ENCODE data around the gene ZNF236.

Gene ZNF236

DNA sequence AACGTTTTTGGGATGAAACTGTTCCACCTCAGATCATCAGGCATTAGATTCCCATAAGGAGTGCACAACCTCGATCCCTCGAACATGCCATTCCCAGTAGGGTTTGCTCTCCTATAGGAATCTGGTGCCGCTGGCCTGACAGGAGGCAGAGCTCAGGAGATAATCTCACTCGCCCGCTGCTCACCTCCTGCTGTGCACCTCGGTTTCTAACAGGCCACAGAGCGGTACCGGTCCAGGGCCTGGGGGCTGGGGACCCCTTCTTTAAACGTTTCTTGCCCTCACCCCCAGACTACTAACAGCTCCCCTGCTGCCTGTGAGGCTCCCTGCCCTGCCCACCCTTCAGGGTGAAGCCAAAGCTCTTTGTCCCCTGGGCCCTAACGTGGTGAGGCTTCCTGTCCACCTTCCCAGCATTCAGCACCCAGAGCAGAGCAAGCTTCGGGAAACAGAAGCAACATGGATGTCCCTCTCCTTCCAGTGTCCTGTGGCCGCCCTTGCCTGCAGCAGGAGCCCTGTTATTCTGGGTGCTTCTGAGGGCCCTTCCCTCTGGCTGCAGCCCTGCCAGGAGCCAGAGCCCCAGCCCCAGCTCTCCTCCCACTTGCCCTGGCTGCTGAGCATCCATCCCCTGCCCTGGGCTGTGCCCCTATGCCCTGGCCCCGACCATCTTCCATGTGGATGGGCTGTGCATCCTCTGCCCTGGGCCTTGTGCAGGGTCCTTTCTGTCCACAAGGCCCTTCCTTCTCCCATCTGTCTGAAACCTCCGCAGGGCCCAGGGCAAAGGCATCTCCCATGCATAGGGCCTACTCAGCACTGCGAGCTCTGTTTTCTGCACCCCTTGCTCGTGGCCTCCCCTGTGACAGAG lies 170.1 kb downstream of the ZNF236 start:
- DNase-seq: no peak

DNA sequence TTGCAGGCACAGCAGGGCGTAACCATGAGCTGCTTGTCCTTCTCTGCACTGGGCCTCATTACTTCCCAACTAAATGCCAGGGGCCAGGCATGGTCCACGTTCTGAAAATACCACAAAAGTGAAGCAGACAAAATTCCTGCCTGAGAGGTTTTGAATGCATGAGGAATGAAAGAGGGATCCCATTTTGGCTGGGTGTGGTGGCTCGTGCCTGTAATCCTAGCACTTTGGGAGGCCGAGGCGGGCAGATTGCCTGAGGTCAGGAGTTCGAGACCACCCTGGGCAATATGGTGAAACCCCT lies 170.7 kb downstream of the ZNF236 start:
- DNase-seq: no peak

DNA sequence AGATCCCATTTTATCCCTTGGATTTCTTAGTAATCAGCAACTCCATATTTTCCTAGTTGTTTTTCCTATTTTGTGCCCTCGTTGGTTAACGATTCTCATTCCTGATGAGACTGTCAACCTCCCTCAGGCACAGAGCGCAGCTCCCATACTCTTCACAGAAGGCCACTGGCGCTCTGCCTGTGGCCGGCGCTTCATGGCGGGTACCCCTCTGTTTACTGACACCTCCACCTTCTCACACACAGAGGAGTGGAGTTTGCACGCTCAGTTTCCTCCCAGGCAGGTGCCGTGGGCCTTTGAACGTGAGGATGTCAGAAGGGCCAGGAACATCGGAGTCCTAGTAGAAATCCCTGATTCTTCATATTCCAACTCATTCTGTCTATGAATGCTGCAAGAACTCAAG lies 171.2 kb downstream of the ZNF236 start:
- DNase-seq: no peak

DNA sequence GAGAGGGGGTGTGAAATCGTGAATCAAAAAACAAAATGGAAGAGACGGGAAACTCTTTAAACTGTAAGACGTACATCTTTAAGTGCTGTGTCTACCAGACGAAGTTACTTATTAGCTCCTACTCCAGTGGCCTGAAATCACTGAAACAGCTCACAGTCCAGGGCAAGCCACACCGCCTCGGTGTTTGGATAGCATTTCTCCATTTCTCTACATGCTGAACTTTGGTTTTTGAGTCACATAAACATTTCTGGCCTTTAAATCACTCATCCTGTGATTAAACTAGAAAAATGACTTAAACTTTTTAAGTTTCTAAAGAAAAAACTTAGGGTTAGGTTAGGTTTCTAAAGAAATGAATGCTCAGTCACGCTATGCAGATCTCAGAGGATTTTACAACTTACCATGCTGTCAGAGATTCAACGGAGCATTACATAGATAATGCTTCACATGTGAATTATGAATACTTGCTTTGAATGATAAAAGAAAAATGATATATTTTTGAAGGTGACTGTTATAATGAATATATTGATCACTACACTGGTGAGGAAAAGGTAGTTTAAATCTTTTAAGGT lies 171.8 kb downstream of the ZNF236 start:
- no peak for DNase-seq

DNA sequence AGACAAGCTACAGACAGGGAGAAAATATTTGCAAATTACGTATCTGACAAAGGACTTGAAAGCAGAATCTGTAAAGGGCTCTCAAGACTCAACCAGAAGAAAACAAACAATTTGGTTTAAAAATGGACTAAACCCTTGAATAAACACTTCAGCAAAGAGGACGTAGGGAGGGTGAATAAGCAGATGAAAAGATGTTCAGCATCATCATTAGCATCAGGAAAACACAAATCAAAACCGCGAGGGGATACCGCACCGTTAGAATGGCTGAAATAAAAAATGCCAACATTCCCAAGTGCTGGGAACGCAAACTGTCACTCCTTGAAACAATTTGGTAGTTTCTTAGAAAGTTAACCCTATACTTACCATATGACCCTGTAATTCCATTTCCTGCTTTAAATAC lies 173.5 kb downstream of the ZNF236 start:
- DNase-seq: no peak

DNA sequence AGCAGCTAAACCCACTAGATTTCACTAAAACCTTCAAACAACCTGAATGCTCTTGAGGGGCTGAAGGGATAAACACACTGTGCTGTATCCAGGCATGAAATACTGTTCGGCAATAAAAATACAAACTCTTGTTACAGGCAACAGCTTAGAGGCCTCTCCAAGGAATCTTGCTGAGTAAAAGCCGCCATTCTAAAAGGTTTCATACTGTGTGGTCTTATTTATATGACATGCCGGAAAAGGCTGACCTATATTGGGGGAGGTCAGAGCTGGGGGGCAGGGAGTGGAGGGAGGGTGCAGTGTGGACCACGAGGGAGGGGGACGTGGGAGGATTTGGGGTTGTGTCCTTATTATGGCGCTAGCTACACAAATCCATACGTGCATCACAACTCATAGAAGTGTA lies 174.1 kb downstream of the ZNF236 start:
- no peak for DNase-seq

DNA sequence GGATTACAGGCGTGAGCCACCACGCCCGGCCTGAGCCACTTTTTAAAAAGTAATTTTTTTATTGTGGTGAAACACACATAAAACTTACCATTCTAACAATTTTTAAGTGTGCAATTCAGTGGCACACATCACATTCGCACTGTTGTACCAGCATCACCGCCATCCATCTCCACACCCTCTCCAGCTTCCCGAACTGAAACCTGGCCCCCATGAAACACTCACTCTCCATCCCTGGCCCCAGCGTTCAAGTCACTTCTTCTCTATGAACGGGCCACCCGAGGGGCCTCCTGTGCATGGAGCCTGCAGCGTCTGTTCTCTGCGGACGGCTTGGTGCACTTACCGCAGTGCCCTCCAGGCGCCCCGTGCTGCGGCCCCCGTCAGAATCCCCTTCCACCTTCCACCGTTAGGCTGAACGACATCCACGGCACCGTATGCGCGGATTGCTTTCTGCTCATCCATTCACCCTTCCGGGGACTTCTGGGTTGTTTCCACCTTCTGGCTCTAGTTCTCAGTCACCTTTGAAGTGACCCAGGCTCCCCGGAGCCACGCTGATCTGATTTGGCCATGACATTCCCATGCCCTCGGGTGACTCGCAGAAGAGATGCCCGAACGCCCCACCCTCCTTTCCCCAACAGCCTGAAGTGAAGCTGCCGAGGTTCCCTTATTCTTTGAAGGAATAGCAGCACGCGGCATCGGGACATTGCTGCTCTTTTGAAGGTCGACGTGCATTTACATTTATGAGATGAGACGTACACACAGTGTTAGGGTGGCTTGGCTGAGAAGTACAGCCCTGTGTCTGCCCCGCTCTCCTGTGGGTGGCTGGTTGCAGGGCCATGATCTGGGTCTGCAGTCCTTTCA lies 175.8 kb downstream of the ZNF236 start:
- DNase-seq: no peak

DNA sequence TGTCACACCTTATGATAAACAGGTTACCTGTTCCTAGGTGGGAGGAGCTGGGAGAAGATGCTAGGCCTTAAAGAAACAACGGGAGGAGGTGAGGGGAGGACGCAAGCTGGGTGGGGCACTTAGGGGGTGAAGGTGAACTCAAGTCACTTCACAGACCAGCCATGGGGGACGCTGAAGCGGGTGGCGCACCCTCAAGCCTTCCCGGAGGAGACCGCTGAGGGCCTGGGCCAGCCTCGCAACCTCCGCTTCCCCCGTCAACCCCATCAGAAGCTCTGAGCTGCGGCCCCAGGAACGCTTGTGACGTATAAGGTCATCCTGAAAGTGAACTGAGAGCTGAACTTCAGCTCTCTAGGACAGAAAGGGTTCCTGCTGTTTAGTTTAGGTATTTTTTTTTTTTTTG lies 176.7 kb downstream of the ZNF236 start:
- DNase-seq: no peak

DNA sequence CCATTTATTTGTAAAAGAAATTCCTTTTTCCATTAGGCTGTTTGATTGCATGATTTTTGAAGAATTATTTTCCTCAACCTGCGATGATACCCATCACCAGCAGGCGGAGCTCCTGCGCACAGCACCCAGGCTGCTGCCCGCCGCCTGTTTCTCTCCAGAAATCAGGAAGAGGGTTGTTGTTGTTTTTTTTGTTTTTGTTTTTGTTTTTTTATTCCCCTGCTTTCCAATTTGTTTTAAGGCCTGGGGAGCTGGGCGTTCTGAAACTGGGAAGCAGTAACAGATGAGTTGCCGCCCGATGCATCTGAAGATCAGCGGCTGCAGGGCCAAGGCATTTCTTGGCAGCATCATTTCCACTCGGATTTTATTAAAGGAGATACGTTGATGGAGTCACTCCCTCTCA lies 178.2 kb downstream of the ZNF236 start:
- DNase-seq: no peak

DNA sequence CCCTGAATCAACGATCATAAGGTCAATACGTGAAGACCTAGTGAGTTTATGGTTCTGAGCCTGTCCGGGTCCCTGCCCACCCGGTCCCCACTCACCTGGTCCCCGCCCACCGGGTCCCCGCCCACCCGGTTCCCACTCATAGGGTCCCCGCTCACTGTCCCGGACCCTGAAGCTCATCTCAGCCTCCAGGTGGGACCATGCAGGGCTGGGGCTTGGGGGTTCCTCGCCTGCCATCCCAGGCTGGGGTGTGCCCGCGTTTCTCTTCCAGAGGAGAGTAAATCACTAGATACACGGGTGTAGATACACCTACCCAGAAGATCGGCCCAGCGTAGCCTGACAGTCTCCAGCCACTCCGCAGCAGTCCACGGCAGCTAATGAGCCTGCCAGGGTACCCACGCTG lies 178.7 kb downstream of the ZNF236 start:
- no peak for DNase-seq

DNA sequence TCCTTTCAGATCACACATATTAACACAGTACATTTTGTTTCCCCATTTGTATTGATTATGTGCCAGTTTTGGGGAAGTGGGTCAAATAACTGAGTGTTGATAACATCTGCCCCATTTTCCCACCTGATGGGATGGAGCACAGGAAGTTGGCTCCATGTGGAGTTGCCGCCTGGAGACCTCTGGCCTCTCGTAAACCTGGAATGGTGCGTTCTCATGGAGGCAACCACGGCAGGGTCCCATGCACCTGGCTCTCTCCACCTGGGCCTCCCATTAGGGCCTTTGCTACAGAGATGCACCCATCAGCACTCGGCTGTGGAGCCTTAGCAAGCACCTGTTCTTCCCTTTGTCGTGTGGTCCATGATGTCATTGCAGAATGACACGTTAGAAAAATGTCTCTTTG lies 179.6 kb downstream of the ZNF236 start:
- no peak for DNase-seq

DNA sequence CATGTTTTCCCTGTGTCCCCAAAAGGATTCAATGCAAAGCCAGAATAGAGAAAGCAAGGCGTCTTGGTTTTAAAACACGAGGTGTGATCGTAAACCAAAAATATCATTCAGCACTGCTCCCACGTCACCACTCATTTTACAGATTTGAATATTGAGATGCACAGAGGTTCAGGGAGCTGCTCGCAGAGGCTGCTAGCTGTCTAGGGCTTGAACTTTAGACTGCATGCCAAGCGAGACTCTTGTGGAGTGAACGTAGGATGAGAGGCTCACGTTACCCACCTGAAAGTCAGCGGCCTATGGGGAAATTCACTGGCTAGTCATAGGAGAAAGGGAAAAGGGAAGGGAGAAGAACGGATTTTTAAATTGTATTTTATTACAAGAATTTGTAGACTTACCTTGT lies 180.1 kb downstream of the ZNF236 start:
- no peak for DNase-seq

DNA sequence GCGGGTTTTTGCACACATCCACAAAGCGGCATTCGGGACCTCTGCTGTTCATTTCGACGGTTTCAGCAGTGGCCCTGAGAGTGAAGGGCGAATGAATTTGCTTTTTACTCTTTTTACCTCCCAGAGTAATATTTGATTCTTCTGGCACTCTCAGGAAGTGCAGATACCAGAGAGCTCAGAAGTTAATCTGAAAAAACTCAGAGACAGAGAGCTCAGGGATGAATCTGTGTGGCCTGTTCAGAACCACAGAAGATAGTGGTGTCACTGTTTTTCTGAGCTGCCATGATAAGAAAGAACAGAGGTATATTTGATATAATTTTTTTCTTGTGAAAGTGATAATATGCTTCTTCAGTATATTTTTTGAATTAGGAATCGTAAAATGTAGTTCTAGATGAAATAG lies 181.0 kb downstream of the ZNF236 start:
- no peak for DNase-seq

DNA sequence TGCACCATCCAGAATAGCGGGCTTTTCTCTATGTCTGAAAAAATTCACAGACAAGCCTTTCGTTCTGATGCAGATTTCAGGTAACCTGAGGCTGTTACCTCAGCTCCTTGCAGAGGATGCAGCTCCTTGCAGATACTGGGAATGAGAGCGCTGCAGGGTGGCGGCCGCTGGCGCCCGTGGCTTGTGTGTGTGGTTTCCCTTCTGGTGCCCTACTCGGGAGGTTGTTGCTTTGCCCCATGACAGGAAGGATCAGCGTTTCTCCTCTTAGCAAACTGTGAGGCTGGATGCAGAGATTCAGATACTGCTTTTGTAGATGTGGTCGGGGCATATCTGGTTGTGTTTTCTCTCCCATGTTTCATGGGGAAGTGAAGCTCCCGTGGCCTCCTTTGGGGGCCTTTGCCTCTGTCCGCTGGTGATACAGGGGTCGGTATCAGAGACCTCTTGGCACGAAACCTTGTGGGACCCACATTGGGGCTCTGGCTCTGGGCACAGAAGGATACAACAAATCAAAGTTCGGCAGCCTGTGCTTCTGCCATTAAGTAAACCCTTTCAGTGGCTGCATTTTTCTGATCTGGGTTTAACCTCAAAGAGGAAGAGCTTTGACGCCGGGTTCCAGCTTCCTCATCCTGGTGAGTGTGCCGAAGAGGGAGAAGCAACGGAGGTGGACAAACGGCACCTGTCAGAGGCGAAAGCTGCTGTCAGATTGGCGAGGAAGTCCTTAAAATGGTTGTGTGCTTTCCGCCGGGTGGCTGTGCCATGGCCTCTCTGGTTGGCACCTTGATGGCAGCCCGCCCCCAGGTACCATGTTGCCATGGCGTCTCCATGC lies 182.4 kb downstream of the ZNF236 start:
- DNase-seq: no peak

DNA sequence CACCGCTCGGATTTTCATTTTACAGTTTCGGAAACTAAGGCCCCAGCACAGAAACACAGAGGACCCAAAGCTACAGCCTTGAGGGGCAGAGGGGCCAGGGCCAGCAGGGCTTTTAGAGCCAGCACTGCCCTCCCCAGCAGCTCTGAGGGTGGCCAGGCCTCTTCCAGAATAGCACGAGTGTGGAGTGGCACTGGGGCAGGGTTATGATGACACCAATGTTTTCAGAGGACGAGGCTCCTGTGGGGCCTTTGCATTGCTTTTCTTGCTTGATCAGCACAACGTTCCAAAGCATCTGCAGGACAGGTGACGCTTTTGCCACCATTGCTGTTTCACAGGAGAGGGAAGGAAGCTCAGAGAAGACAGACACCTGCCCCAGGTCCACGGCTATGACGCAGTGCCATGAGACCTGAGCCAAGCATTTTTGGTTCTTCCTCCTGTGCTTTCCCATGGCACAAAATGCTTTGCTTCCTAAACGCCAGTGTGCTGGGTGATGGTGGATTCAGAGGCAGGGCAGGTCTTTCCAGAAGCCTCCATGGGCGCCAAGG lies 183.4 kb downstream of the ZNF236 start:
- no peak for DNase-seq

DNA sequence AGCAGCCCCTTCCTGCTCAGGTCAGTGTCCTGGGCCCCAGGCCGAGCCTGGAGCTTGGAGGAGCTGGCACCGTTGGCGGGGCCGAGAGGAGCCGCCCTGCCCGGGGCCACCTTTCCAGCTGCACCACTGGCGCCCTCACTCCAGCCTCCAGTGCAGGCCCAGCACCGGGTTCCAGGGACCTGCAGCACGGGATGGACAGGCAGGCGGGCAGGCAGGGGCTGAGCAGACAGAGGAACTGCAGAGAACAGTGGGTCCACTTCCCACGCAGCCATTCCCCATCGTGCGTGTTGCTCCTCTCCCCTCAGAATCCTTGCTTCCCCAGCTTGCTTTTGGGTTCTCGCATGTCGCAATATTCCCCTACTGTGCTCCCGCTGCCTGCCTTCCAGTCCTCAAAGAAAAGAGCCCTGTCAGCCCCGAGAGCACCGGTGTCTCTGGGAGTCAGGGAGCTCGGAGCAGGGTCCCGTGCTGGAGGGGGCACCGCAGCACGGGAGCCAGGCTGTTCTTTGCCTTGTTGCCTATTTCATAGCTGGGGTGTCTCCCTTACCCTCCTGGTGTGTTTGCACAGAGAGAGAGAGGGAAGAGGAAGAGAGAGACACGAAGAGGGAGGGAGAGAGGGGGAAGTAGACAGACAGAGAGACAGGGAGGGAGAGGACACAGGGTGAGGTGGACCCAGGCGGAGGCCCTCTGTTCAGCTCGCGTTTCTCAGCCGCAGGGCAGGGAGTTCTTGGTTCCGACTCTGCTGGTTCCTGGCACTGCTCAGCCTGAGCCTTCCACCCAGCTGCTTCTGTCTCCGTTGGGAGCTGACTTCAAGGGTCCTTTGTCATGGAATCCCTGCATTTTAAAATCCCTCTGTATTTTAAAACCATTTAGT lies 184.2 kb downstream of the ZNF236 start:
- no peak for DNase-seq

DNA sequence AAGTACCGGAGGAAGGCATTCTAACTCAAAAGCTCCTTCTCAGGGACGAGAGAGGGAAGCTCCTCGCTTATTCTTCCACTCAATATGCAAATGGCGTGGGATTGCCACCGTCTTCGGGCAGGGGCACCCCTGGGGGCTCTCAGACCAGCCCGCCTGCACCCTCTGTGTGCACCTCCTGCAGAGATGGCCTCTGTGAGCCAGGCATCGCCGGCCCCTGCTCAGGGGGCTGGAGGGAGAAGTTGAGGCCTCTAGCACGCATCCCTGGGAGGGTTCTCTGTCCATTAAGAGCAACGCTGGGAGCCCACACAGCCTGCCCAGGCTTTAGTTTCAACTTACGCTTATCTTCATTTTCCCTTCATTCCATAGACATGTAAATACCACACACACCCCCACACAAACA lies 184.9 kb downstream of the ZNF236 start:
- DNase-seq: no peak

DNA sequence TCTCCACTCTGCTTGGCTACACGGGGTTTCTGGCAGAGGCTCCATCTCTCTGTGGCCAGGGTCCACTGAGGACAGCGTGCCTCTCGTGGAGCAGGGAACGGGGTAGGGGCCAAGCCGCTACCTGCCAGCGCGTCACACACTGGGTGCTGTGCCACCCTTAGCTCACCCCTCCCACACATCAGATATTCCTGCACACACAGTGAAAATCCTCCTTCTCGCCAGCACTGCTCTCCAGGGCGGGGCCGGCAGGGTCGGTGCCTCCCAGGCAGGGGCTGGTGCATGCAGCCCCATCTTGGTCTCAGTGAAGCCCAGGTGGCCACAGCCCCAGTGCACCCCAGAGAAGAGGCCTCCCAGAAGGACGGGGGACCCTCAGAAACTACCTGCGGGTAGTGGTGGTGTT lies 185.6 kb downstream of the ZNF236 start:
- no peak for DNase-seq

DNA sequence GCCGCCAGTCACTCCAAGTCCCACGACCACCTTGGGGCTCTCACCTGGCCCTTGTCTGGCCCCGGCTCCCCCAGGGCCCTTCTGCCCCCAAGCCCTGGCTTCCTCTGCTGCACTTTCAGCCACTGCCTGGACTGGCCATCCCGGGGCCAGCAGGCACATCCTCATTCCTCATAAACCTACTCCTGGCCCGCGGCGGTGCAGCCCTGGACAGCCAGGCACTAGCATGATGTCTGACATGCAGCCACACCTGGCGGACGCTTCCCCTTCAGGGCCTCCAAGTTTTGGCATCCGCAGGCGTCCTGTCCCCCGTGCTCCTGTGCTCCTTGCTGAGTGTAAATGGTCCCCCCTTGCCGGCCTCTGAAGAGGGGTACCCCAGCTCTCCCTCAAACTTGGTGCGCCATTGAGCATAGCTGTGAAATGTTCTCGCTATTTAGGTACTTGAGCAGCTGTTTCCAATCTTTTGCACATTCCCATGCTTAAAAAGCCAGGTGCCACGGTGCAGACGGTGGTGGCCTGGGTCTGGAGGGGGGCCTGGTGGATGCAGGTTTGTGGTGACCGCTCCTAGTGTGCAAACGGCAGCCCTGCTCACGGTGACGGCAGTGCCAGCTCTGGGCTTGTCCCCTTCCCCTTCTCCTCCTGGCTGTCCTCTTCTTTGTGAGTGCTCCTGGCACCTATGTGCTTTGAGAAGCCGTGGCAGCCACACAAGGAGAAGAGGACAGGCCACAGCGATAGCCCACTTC lies 186.4 kb downstream of the ZNF236 start:
- DNase-seq: no peak

DNA sequence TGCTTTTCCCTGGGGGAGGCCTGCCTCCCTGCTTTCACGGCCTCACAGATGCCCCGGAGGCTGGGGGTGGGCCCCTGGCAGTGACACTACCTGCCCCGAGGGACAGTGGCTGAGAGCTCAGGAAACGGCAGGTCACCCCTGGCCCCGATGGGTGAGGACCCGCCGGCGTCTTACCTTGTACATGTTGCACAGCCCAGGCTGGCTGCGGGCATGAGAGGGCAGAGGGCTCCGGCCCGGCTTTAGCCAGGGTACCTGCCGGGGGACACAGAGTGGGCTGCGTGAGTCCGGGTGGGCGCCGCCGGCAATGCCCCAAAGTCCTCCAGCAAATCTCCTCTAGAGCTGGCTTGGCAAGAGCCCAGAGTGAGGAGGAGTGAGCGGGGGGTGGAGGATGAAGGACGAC lies 187.3 kb downstream of the ZNF236 start:
- DNase-seq: no peak

DNA sequence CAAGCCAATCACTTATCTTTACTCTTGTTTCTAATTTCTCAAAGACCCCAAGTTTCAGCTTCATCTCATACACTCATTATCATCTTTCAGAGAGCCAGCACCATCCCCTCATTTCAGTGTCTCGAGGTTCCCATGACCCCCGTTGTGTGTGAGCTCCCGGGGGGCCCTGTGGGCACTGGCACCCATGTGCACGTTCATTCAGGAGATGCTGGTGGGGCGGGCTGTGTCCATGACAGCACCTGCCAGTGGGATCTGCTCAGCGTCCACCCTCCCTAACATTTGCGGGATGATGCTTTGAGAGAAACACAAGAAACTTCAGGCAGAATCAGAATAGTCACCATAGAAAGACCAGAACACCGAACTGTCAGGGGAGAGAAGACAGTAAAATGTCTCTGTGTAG lies 189.8 kb downstream of the ZNF236 start:
- no peak for DNase-seq
